Spleen (tissue), 7 donors: ENCODE results near the gene CREBRF.
"Not testable (repeated sequence)": the region's sequence is repeated elsewhere in the genome, so short reads cannot be mapped to it uniquely, and the experiment has no call there.

Experiments used
- CTCF ChIP-seq, 11 experiments: fragments of 200-600 bp in 7 of 11; fragments of 450-650 bp in 4 of 11; sonication (generic) in 4 of 11; IDR thresholded peaks in 8 of 11; conservative IDR thresholded peaks in 3 of 11; 1 replicate in 7 of 11; 2 replicates in 4 of 11; pipeline versions ENCODE4 v1.4.0 to v1.8.0; 2016 to 2021; ENCODE audit warnings: antibody characterized with exemption in 11 of 11, inconsistent platforms in 4 of 11, mild to moderate bottlenecking in 1 of 11
- POLR2A ChIP-seq, 3 donors: fragments of 450-650 bp; IDR thresholded peaks; one replicate each; pipeline ENCODE4 v1.5.1; 2017; ENCODE audit warnings: antibody characterized with exemption in 3 of 3, mild to moderate bottlenecking in 1 of 3
- POLR2AphosphoS5 ChIP-seq, 3 donors: sonication (generic); formaldehyde crosslinking; IDR thresholded peaks; one replicate each; pipeline ENCODE4 v1.5.1; 2017; ENCODE audit warnings: antibody characterized with exemption in 3 of 3
- donor health status: DM: no; HTN: no; CAD: no; lungs with moderate emphysema.
- donor health status: DM: no; HTN: no; CAD: no.
- donor health status: DM: no; HTN: no; CAD: no.

- TF ChIP-seq CTCF (IDR thresholded peaks at IDR 0.05 in 8 of 11, conservative IDR thresholded peaks at IDR 0.05 in 3 of 11); POLR2A (IDR thresholded peaks at IDR 0.05); POLR2AphosphoS5 (IDR thresholded peaks at IDR 0.05): not testable (repeated sequence)
Observed at GRCh38 chr5:173017087-173017486, 39.1 kb upstream of the CREBRF start.
